GM12878 (cell line): ENCODE data around the gene GABRR1.

Source experiments
- CBX5 ChIP-seq: sonication (generic); IDR thresholded peaks from 2 replicates; pipeline ENCODE4 v1.6.1; 2016; ENCODE audit warnings: low read depth, moderate library complexity, mild to moderate bottlenecking, inconsistent platforms
- EED ChIP-seq: sonication (generic); IDR thresholded peaks from 2 replicates; pipeline ENCODE4 v1.6.1; 2016; ENCODE audit warnings: antibody characterized with exemption, low read depth
- JUND ChIP-seq: IDR thresholded peaks from 2 replicates; pipeline ENCODE4 v1.6.1; 2012; ENCODE audit warnings: low read depth, mild to moderate bottlenecking, low read length, improper control_type of control experiment, moderate library complexity
- MAX ChIP-seq: IDR thresholded peaks from 2 replicates; pipeline ENCODE4 v1.6.1; 2012; ENCODE audit warnings: low read depth, low read length, improper control_type of control experiment
- MTA3 ChIP-seq: IDR thresholded peaks from 2 replicates; pipeline ENCODE4 v1.6.1; 2012; ENCODE audit warnings: low read length, inconsistent platforms, borderline replicate concordance
- POLR2A ChIP-seq: IDR thresholded peaks from 2 replicates; pipeline ENCODE4 v1.6.1; 2011; ENCODE audit warnings: low read depth, mild to moderate bottlenecking, low read length
- SIX5 ChIP-seq: IDR thresholded peaks from 2 replicates; pipeline ENCODE4 v1.6.1; 2011; ENCODE audit warnings: mild to moderate bottlenecking, low read depth, low read length, moderate library complexity; ENCODE audit not compliant: severe bottlenecking
- TAF1 ChIP-seq: IDR thresholded peaks from 2 replicates; pipeline ENCODE4 v1.6.1; 2011; ENCODE audit warnings: mild to moderate bottlenecking, low read depth, low read length, borderline replicate concordance
- TARDBP ChIP-seq: IDR thresholded peaks from 2 replicates; pipeline ENCODE4 v1.6.1; 2016; ENCODE audit warnings: borderline replicate concordance
- TF ChIP-seq, protein P1 (sequence below), 3 experiments: IDR thresholded peaks in 2 of 3; conservative IDR thresholded peaks in 1 of 3; 2 replicates each; pipeline ENCODE4 v1.5.1; 2011; ENCODE audit warnings: low read depth in 3 of 3, low read length in 3 of 3, mild to moderate bottlenecking in 3 of 3, control low read depth in 2 of 3, moderate library complexity in 2 of 3, inconsistent platforms in 1 of 3, mixed read lengths in 1 of 3; ENCODE audit not compliant: control insufficient read depth in 2 of 3, insufficient read depth in 1 of 3; ENCODE audit errors: extremely low read depth in 1 of 3

DNA sequence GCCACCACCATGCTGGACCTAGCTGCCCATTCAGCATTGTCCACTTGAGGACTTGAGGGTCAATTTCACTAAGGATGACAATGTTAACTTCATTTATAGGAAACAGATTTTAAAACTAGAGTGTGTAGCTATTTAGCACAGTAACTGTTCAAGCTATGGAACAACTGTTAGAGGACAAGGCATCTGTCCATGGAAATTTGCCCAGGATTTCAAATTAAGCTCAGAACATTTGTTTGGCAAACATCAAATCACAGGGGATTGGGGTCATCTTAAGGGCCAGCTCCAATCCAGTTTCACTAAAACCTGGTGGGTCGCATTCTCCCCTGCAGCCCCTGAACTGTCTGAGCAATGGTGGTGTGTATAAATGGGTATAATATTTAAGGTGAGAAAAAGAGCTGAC is 36.2 kb downstream of the GABRR1 start:
- no peak for TF ChIP-seq SIX5
- TF ChIP-seq MTA3: no peak
- TF ChIP-seq MAX: no peak
- TF ChIP-seq TARDBP: no peak
- TF ChIP-seq, protein P1, sequence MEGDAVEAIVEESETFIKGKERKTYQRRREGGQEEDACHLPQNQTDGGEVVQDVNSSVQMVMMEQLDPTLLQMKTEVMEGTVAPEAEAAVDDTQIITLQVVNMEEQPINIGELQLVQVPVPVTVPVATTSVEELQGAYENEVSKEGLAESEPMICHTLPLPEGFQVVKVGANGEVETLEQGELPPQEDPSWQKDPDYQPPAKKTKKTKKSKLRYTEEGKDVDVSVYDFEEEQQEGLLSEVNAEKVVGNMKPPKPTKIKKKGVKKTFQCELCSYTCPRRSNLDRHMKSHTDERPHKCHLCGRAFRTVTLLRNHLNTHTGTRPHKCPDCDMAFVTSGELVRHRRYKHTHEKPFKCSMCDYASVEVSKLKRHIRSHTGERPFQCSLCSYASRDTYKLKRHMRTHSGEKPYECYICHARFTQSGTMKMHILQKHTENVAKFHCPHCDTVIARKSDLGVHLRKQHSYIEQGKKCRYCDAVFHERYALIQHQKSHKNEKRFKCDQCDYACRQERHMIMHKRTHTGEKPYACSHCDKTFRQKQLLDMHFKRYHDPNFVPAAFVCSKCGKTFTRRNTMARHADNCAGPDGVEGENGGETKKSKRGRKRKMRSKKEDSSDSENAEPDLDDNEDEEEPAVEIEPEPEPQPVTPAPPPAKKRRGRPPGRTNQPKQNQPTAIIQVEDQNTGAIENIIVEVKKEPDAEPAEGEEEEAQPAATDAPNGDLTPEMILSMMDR (IDR thresholded peaks at IDR 0.05 in 2 of 3, conservative IDR thresholded peaks at IDR 0.05 in 1 of 3; ENCODE audit: control insufficient read depth in 2 of 3, extremely low read depth in 1 of 3, insufficient read depth in 1 of 3, low read depth in 3 of 3, low read length in 3 of 3): no peak
- TF ChIP-seq JUND: no peak
- TF ChIP-seq EED: no peak
- no peak for TF ChIP-seq POLR2A
- TF ChIP-seq CBX5: no peak
- no peak for TF ChIP-seq TAF1
